MM.1S (cell line): Measurements from ENCODE around the gene CDH16.

ENCODE experiments used
- DNase-seq: peaks from one replicate; pipeline ENCODE4 v3.0.0-alpha.2; 2015
- H2AFZ ChIP-seq: fragments of 300-600 bp; sonication (generic); 2 replicates; pipeline ENCODE4 v1.6.0; 2016; ENCODE audit warnings: antibody characterized with exemption, low read length
- H3F3A ChIP-seq: fragments of 300-600 bp; sonication (generic); 2 replicates; pipeline ENCODE4 v1.6.1; 2016; ENCODE audit warnings: mild to moderate bottlenecking, antibody characterized with exemption, low read length, moderate library complexity, mixed read lengths; ENCODE audit not compliant: insufficient read depth
- H3K27ac ChIP-seq: fragments of 300-600 bp; sonication (generic); 2 replicates; pipeline ENCODE4 v1.5.1; 2016; ENCODE audit warnings: mild to moderate bottlenecking, low read length
- H3K27me3 ChIP-seq: fragments of 300-600 bp; sonication (generic); replicated peaks from 2 replicates; pipeline ENCODE4 v1.6.0; 2016; ENCODE audit warnings: low read length; ENCODE audit not compliant: insufficient read depth
- H3K36me3 ChIP-seq: fragments of 300-600 bp; sonication (generic); replicated peaks from 2 replicates; pipeline ENCODE4 v1.6.1; 2016; ENCODE audit warnings: mild to moderate bottlenecking, low read length, mixed read lengths; ENCODE audit not compliant: insufficient read depth
- H3K4me1 ChIP-seq: fragments of 300-600 bp; sonication (generic); 2 replicates; pipeline ENCODE4 v1.6.1; 2016; ENCODE audit warnings: low read length, mixed read lengths
- H3K4me2 ChIP-seq: fragments of 300-600 bp; sonication (generic); 2 replicates; pipeline ENCODE4 v1.6.0; 2016; ENCODE audit warnings: low read depth, low read length
- H3K4me3 ChIP-seq: fragments of 300-600 bp; sonication (generic); 2 replicates; pipeline ENCODE4 v1.5.1; 2016; ENCODE audit warnings: low read length, mixed read lengths
- H3K79me2 ChIP-seq: fragments of 300-600 bp; sonication (generic); 2 replicates; pipeline ENCODE4 v1.6.1; 2016; ENCODE audit warnings: mixed run types, low read length, mixed read lengths
- H3K9ac ChIP-seq: fragments of 300-600 bp; sonication (generic); 2 replicates; pipeline ENCODE4 v1.6.1; 2016; ENCODE audit warnings: low read length, mixed read lengths
- H3K9me2 ChIP-seq: fragments of 300-600 bp; sonication (generic); replicated peaks from 2 replicates; pipeline ENCODE4 v1.6.1; 2016; ENCODE audit warnings: mild to moderate bottlenecking, low read length, mixed read lengths; ENCODE audit not compliant: insufficient read depth
- H3K9me3 ChIP-seq: fragments of 300-600 bp; sonication (generic); replicated peaks from 2 replicates; pipeline ENCODE4 v1.6.1; 2016; ENCODE audit warnings: mild to moderate bottlenecking, low read length, mixed read lengths; ENCODE audit not compliant: insufficient read depth
- H4K20me1 ChIP-seq: fragments of 300-600 bp; sonication (generic); 2 replicates; pipeline ENCODE4 v1.6.1; 2016; ENCODE audit warnings: mild to moderate bottlenecking, low read length, moderate library complexity, mixed read lengths; ENCODE audit not compliant: insufficient read depth
- CTCF ChIP-seq: fragments of 300-600 bp; sonication (generic); IDR thresholded peaks from 2 replicates; pipeline ENCODE4 v1.5.1; 2016; ENCODE audit warnings: antibody characterized with exemption, low read length, mixed read lengths
- EZH2 ChIP-seq: fragments of 300-600 bp; sonication (generic); optimal IDR thresholded peaks from 2 replicates; pipeline ENCODE3; 2017; ENCODE audit warnings: low read depth, mild to moderate bottlenecking, antibody characterized with exemption, low read length, mixed read lengths
- EZH2phosphoT487 ChIP-seq: fragments of 300-600 bp; sonication (generic); IDR thresholded peaks from 2 replicates; pipeline ENCODE4 v1.6.1; 2018; ENCODE audit warnings: antibody characterized with exemption, low read length

CDH16 gene

GRCh38 chr16:66914541-66914940 is 4.1 kb downstream of the CDH16 start:
- Histone ChIP-seq H4K20me1 (no peaks in the 10 kb centered on the region), H3K79me2 (no peaks in the 10 kb centered on the region), H3K27me3 (peaks cover 47% of the 10 kb centered on the region), H2AFZ (no peak overlapping the region), H3K4me1 (no peaks in the 10 kb centered on the region), H3K9me3 (no peaks in the 10 kb centered on the region), H3K4me2 (no peak overlapping the region), H3K9me2 (no peaks in the 10 kb centered on the region), H3K9ac (no peak overlapping the region), H3F3A (no peaks in the 10 kb centered on the region), H3K27ac (no peak overlapping the region), H3K4me3 (no peak overlapping the region), H3K36me3 (no peaks in the 10 kb centered on the region)
- DNase-seq, result no peak
- no peak for TF ChIP-seq EZH2phosphoT487
- TF ChIP-seq EZH2, result no peak
- no peak for TF ChIP-seq CTCF

GRCh38 chr16:66913711-66914110 is 5.0 kb downstream of the CDH16 start:
- H3K9me2 ChIP-seq, result no peaks in the 10 kb centered on the region
- H4K20me1 ChIP-seq, result no peaks in the 10 kb centered on the region
- no peaks in the 10 kb centered on the region for H3K36me3 ChIP-seq
- H3K79me2 ChIP-seq, result no peaks in the 10 kb centered on the region
- H3K4me1 ChIP-seq, result no peaks in the 10 kb centered on the region
- H2AFZ ChIP-seq, result no peak overlapping the region
- no peak overlapping the region for H3K4me2 ChIP-seq
- no peaks in the 10 kb centered on the region for H3K9me3 ChIP-seq
- no peak overlapping the region for H3K4me3 ChIP-seq
- TF ChIP-seq EZH2 (no peak), EZH2phosphoT487 (no peak), CTCF (no peak)
- H3K27me3 ChIP-seq, result peaks cover 44% of the 10 kb centered on the region
- no peak overlapping the region for H3K27ac ChIP-seq
- H3F3A ChIP-seq, result no peaks in the 10 kb centered on the region
- DNase-seq, result no peak
- no peak overlapping the region for H3K9ac ChIP-seq

- Histone ChIP-seq H3K79me2 (no peaks in the 10 kb centered on the region), H3K9ac (no peak overlapping the region), H3K27me3 (peaks cover 39% of the 10 kb centered on the region), H3K4me2 (no peak overlapping the region), H3K9me3 (no peaks in the 10 kb centered on the region), H3K9me2 (no peaks in the 10 kb centered on the region), H2AFZ (no peak overlapping the region), H3K27ac (no peak overlapping the region), H3F3A (no peaks in the 10 kb centered on the region), H3K36me3 (no peaks in the 10 kb centered on the region), H4K20me1 (no peaks in the 10 kb centered on the region), H3K4me1 (no peaks in the 10 kb centered on the region), H3K4me3 (no peak overlapping the region)
- TF ChIP-seq EZH2phosphoT487, result no peak
- no peak for TF ChIP-seq EZH2
- no peak for TF ChIP-seq CTCF
- DNase-seq, result no peak
These were observed 5.6 kb downstream of the CDH16 start for GRCh38 chr16:66913081-66913480.

GRCh38 chr16:66911801-66912200 is 6.9 kb downstream of the CDH16 start:
- Histone ChIP-seq H2AFZ (no peak overlapping the region), H3K4me3 (no peak overlapping the region), H3K27ac (no peak overlapping the region), H3K9me3 (no peaks in the 10 kb centered on the region), H3K79me2 (no peaks in the 10 kb centered on the region), H3K4me2 (no peak overlapping the region), H3K27me3 (peaks cover 28% of the 10 kb centered on the region), H3F3A (no peaks in the 10 kb centered on the region), H4K20me1 (no peaks in the 10 kb centered on the region), H3K9me2 (no peaks in the 10 kb centered on the region), H3K4me1 (no peaks in the 10 kb centered on the region), H3K9ac (no peak overlapping the region), H3K36me3 (no peaks in the 10 kb centered on the region)
- DNase-seq, result no peak
- TF ChIP-seq EZH2phosphoT487 (no peak), EZH2 (no peak), CTCF (no peak)
